Measurements from ENCODE around the gene TBC1D1. TPM values are rescaled to one million over a fixed set of nuclear protein-coding genes. Genes with fewer than 3 reads are reported as not detected.

The TBC1D1 gene
- total RNA-seq, 1 experiment from 2014 or later: 89.0 TPM

DNA sequence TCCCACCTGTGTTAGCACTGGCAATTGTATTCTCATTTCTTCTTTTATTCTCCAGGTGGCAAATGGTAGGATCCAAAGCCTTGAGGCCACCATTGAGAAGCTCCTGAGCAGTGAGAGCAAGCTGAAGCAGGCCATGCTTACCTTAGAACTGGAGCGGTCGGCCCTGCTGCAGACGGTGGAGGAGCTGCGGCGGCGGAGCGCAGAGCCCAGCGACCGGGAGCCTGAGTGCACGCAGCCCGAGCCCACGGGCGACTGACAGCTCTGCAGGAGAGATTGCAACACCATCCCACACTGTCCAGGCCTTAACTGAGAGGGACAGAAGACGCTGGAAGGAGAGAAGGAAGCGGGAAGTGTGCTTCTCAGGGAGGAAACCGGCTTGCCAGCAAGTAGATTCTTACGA lies 246.2 kb downstream of the TBC1D1 start:
- no TSS peak for BruUV-seq (replicated peaks)
- Histone ChIP-seq H3K9me2 (replicated peaks; ENCODE audit: low read length) (no peaks in the 10 kb centered on the region), H3K4me2 (ENCODE audit: low read length) (no peak overlapping the region), H3K4me3 (ENCODE audit: low read length) (no peak overlapping the region), H3K9ac (ENCODE audit: low read length) (no peak overlapping the region), H3K27me3 (ENCODE audit: low read length) (no peaks in the 10 kb centered on the region), H3K79me2 (ENCODE audit: low read length) (no peaks in the 10 kb centered on the region), H3K4me1 (ENCODE audit: insufficient read depth, low read length) (no peaks in the 10 kb centered on the region), H4K20me1 (ENCODE audit: low read length) (no peaks in the 10 kb centered on the region), H3F3A (ENCODE audit: low read length, unreplicated experiment) (no peaks in the 10 kb centered on the region), H2AFZ (ENCODE audit: low read length) (no peak overlapping the region), H3K27ac (ENCODE audit: low read length) (no peak overlapping the region), H3K36me3 (ENCODE audit: low read depth, low read length) (no peaks in the 10 kb centered on the region), H3K9me3 (ENCODE audit: low read length) (no peaks in the 10 kb centered on the region)
- intact Hi-C loops (cut with micrococcal nuclease): no loop called here
- TF ChIP-seq EZH2phosphoT487 (IDR thresholded peaks at IDR 0.05; ENCODE audit: borderline replicate concordance, low read length) (no peak), EZH2 (IDR thresholded peaks at IDR 0.05; ENCODE audit: low read length, unreplicated experiment) (no peak)
- TF ChIP-seq, protein P1, sequence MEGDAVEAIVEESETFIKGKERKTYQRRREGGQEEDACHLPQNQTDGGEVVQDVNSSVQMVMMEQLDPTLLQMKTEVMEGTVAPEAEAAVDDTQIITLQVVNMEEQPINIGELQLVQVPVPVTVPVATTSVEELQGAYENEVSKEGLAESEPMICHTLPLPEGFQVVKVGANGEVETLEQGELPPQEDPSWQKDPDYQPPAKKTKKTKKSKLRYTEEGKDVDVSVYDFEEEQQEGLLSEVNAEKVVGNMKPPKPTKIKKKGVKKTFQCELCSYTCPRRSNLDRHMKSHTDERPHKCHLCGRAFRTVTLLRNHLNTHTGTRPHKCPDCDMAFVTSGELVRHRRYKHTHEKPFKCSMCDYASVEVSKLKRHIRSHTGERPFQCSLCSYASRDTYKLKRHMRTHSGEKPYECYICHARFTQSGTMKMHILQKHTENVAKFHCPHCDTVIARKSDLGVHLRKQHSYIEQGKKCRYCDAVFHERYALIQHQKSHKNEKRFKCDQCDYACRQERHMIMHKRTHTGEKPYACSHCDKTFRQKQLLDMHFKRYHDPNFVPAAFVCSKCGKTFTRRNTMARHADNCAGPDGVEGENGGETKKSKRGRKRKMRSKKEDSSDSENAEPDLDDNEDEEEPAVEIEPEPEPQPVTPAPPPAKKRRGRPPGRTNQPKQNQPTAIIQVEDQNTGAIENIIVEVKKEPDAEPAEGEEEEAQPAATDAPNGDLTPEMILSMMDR (conservative IDR thresholded peaks at IDR 0.05; ENCODE audit: low read depth, low read length): no peak
- ATAC-seq (no peak), DNase-seq (no peak)
- ChIA-PET POLR2A (ENCODE audit: unreplicated experiment) (no interaction called here), CTCF (no interaction called here)

DNA sequence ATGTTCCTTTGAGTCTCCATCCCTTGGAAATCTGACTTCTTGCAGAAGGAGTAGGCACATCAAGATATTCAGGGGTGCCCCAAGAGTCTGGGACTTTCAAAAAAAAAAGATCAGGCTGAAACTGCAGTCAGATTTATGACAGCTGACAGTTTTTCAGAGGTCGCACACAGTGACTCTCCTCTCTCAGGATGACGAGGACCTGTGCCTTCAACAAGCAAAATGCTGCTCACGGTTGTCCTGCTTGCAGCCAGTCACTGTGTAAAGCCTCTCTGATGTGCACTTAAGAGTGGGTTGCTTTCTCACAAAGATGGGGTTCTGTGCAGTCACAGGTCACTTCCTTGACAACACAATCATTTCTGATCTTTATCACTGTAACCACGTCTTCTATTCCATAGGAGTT lies 247.5 kb downstream of the TBC1D1 start:
- H3F3A ChIP-seq (ENCODE audit: low read length, unreplicated experiment): no peaks in the 10 kb centered on the region
- H3K4me1 ChIP-seq (ENCODE audit: insufficient read depth, low read length): no peaks in the 10 kb centered on the region
- TF ChIP-seq EZH2phosphoT487 (IDR thresholded peaks at IDR 0.05; ENCODE audit: borderline replicate concordance, low read length) (no peak), EZH2 (IDR thresholded peaks at IDR 0.05; ENCODE audit: low read length, unreplicated experiment) (no peak)
- TF ChIP-seq, protein P1 (conservative IDR thresholded peaks at IDR 0.05; ENCODE audit: low read depth, low read length): no peak
- DNase-seq: no peak
- H3K9me2 ChIP-seq (replicated peaks; ENCODE audit: low read length): no peaks in the 10 kb centered on the region
- H3K27ac ChIP-seq (ENCODE audit: low read length): no peak overlapping the region
- no peak for ATAC-seq
- no peak overlapping the region for H3K4me2 ChIP-seq (ENCODE audit: low read length)
- no peaks in the 10 kb centered on the region for H3K27me3 ChIP-seq (ENCODE audit: low read length)
- CTCF ChIA-PET: no interaction called here
- H3K4me3 ChIP-seq (ENCODE audit: low read length): no peak overlapping the region
- POLR2A ChIA-PET (ENCODE audit: unreplicated experiment): no interaction called here
- no TSS peak for BruUV-seq (replicated peaks)
- intact Hi-C loops (cut with micrococcal nuclease): no loop called here
- H3K9me3 ChIP-seq (ENCODE audit: low read length): no peaks in the 10 kb centered on the region
- H3K36me3 ChIP-seq (ENCODE audit: low read depth, low read length): no peaks in the 10 kb centered on the region
- H2AFZ ChIP-seq (ENCODE audit: low read length): no peak overlapping the region
- H3K9ac ChIP-seq (ENCODE audit: low read length): no peak overlapping the region
- no peaks in the 10 kb centered on the region for H3K79me2 ChIP-seq (ENCODE audit: low read length)
- H4K20me1 ChIP-seq (ENCODE audit: low read length): no peaks in the 10 kb centered on the region

DNA sequence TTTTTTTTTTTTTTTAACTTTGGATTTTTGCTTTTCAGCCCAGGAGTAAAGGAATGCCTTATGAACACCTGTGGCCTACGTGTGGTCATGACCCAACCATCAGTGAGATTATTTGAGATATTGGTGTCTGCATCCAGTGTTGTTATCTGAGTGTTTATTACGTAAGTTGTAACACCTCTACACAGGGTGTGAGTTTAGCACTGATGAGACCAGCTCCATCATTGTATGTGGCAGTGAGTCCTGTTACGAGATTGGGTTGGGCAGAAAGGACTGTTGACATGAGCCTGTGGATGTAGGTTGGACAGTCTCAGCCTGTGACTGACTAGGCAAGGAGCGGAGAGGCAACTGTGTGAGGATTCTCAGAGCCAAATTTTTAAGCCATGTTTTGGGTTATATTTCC lies 248.3 kb downstream of the TBC1D1 start:
- H3K4me2 ChIP-seq (ENCODE audit: low read length): no peak overlapping the region
- DNase-seq (no peak), ATAC-seq (no peak)
- no peaks in the 10 kb centered on the region for H3K4me1 ChIP-seq (ENCODE audit: insufficient read depth, low read length)
- no peak overlapping the region for H3K4me3 ChIP-seq (ENCODE audit: low read length)
- BruUV-seq (replicated peaks): no TSS peak
- no peak overlapping the region for H3K9ac ChIP-seq (ENCODE audit: low read length)
- ChIA-PET CTCF (no interaction called here), POLR2A (ENCODE audit: unreplicated experiment) (no interaction called here)
- intact Hi-C loops (cut with micrococcal nuclease): no loop called here
- TF ChIP-seq EZH2 (IDR thresholded peaks at IDR 0.05; ENCODE audit: low read length, unreplicated experiment) (no peak), EZH2phosphoT487 (IDR thresholded peaks at IDR 0.05; ENCODE audit: borderline replicate concordance, low read length) (no peak)
- TF ChIP-seq, protein P1 (conservative IDR thresholded peaks at IDR 0.05; ENCODE audit: low read depth, low read length): no peak
- no peaks in the 10 kb centered on the region for H3K36me3 ChIP-seq (ENCODE audit: low read depth, low read length)
- no peak overlapping the region for H2AFZ ChIP-seq (ENCODE audit: low read length)
- H3K27me3 ChIP-seq (ENCODE audit: low read length): no peaks in the 10 kb centered on the region
- H3K27ac ChIP-seq (ENCODE audit: low read length): no peak overlapping the region
- no peaks in the 10 kb centered on the region for H4K20me1 ChIP-seq (ENCODE audit: low read length)
- no peaks in the 10 kb centered on the region for H3K9me2 ChIP-seq (replicated peaks; ENCODE audit: low read length)
- no peaks in the 10 kb centered on the region for H3K9me3 ChIP-seq (ENCODE audit: low read length)
- no peaks in the 10 kb centered on the region for H3K79me2 ChIP-seq (ENCODE audit: low read length)
- no peaks in the 10 kb centered on the region for H3F3A ChIP-seq (ENCODE audit: low read length, unreplicated experiment)

All from PC-3 (cell line).